ENCODE results near the gene SAXO2.

DNA sequence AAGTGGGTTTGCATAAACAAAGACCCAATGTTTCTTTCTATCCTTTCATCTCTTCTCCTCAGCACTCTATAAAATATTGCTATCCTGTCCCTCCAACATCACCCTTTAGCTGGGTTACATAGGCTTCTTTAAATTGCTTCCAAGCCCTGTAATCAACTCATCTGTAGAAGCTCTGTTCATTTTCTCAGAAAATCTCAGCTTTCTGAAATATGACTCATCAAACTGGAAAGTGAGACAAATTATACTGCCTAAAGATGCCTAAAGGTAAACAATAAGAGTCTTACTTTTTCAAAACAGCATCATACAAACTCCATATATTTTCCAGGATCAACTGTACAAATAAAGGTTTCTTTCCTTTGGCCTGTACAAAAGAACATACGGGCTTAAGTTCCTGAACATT lies 33.9 kb upstream of the SAXO2 start:
- TF ChIP-seq RAD21 (IDR thresholded peaks at IDR 0.05; ENCODE audit: low read length) (no peak), MAZ (IDR thresholded peaks at IDR 0.05; ENCODE audit: borderline replicate concordance, low read depth, low read length) (no peak), CHD1 (IDR thresholded peaks at IDR 0.05; ENCODE audit: low read depth, low read length) (no peak), POLR2A (IDR thresholded peaks at IDR 0.05; ENCODE audit: low read depth, low read length) (no peak), FOS (IDR thresholded peaks at IDR 0.05; ENCODE audit: low read depth, low read length) (peak; percentile 50; the same call in 1 of the 2 replicates), RCOR1 (IDR thresholded peaks at IDR 0.05; ENCODE audit: insufficient replicate concordance, low read length) (no peak), BHLHE40 (IDR thresholded peaks at IDR 0.05; ENCODE audit: low read depth, low read length) (no peak), MAFK (IDR thresholded peaks at IDR 0.05; ENCODE audit: low read depth, low read length) (no peak), RFX5 (IDR thresholded peaks at IDR 0.05; ENCODE audit: low read depth, low read length) (no peak), SMC3 (IDR thresholded peaks at IDR 0.05; ENCODE audit: low read depth, low read length) (no peak), CEBPB (IDR thresholded peaks at IDR 0.05; ENCODE audit: low read depth, low read length) (no peak)
- TF ChIP-seq, protein P1, sequence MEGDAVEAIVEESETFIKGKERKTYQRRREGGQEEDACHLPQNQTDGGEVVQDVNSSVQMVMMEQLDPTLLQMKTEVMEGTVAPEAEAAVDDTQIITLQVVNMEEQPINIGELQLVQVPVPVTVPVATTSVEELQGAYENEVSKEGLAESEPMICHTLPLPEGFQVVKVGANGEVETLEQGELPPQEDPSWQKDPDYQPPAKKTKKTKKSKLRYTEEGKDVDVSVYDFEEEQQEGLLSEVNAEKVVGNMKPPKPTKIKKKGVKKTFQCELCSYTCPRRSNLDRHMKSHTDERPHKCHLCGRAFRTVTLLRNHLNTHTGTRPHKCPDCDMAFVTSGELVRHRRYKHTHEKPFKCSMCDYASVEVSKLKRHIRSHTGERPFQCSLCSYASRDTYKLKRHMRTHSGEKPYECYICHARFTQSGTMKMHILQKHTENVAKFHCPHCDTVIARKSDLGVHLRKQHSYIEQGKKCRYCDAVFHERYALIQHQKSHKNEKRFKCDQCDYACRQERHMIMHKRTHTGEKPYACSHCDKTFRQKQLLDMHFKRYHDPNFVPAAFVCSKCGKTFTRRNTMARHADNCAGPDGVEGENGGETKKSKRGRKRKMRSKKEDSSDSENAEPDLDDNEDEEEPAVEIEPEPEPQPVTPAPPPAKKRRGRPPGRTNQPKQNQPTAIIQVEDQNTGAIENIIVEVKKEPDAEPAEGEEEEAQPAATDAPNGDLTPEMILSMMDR (conservative IDR thresholded peaks at IDR 0.05; ENCODE audit: low read depth, low read length): no peak
- TF ChIP-seq, protein P2, sequence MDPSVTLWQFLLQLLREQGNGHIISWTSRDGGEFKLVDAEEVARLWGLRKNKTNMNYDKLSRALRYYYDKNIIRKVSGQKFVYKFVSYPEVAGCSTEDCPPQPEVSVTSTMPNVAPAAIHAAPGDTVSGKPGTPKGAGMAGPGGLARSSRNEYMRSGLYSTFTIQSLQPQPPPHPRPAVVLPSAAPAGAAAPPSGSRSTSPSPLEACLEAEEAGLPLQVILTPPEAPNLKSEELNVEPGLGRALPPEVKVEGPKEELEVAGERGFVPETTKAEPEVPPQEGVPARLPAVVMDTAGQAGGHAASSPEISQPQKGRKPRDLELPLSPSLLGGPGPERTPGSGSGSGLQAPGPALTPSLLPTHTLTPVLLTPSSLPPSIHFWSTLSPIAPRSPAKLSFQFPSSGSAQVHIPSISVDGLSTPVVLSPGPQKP (IDR thresholded peaks at IDR 0.05; ENCODE audit: borderline replicate concordance, low read depth, low read length): no peak

Measured in IMR-90 (cell line).